ENCODE results near the gene MRPL36. TPM values are rescaled to one million over a fixed set of nuclear protein-coding genes. Genes with fewer than 3 reads are reported as not detected.

Gene MRPL36
- total and polyA plus RNA-seq, 8 donors = 20.7 to 38.4 (median 29.0) TPM

DNA sequence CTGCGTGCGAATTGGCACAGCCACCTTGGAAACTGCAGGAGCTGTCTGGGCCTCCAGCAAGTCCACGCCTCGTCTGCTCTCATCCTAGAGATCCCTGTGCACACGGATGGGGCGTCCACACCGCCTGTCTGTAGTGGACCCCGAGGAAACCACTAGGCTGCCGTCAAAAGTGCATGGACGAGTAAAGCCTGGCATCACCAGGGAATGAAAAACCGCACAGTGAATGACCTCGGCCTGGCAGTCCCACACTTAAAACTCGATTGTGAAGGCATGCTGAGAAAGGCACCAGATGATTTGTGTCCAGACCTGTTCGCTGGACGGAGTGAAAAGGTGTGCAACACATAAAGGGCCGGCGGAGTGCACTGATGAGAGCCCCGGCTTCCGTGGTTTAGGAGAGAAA lies 50.8 kb downstream of the MRPL36 start:
- no peak for ATAC-seq
- Histone ChIP-seq H3K9me3 (no peaks in the 10 kb centered on the region), H3K27me3 (peaks cover 0 to 68% of the 10 kb centered on the region in 2 donors), H3K4me3 (no peak overlapping the region), H3K36me3 (no peaks in the 10 kb centered on the region), H3K27ac (no peak overlapping the region), H3K4me1 (no peaks in the 10 kb centered on the region)
- TF ChIP-seq CTCF (IDR thresholded peaks at IDR 0.05) = no peak
- no peak for DNase-seq
- intact Hi-C loops (cut with DNase I) = no loop called here

Other genes starting within 250 kb of the MRPL36 start
- 10 to 100 TPM; 26.8 to 29.0 TPM for gene NDUFS6, start 1.6 kb upstream of the MRPL36 start, total RNA-seq
- 10 to 100 TPM; 32.6 to 55.8 (median 46.1) TPM for gene NDUFS6, start 1.6 kb upstream of the MRPL36 start, polyA plus RNA-seq (ENCODE audit: insufficient read length in 6 of 6)
- gene IRX4, start 83.1 kb upstream of the MRPL36 start, total RNA-seq = not detected
- not detected for gene IRX4, start 83.1 kb upstream of the MRPL36 start, polyA plus RNA-seq (ENCODE audit: insufficient read length in 6 of 6)